ENCODE results near the gene GRM7.

The GRM7 gene

DNA sequence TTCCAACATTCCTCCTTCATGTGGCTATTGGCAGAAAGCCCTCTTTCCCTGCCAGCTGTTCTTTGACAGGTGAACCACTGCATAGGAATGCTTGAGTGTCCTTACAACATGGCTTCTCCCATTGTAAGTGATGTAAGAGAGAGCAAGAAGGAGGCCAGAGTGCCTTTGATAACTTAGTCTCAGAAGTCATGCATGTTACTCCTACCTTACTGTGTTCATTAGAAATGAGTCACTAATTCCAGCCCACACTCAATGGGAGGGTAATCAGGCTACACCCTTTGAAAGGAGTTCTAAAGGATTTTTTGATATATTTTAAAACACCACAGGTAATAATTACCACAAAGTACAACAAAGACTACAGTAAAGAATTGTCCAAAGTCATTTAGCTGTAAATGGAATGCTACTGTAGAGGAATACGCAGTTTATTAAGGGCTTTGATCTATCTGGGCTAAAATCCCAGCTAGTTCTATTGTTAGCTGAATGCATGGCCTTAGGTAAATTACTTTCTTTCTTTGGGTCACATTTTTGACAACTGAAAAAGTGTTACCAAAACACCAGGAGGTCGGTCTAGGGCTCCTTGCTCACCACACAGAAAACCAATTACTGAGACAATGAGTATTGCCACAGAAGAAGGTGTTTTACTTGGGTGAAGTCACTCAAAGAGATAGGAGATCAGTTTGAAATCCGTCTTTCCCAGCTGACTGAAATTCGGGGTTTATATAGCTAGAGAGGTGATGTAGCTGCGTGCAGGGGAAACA lies 154.9 kb downstream of the GRM7 start:
- no peak for TF ChIP-seq ZNF76 (tag by site-specific recombination; IDR thresholded peaks at IDR 0.05; ENCODE audit: borderline replicate concordance, low read depth)
- TF ChIP-seq ZNF624 (tag by site-specific recombination; IDR thresholded peaks at IDR 0.05) = no peak
- no peak for TF ChIP-seq ZNF585B (tag by site-specific recombination; IDR thresholded peaks at IDR 0.05)
- TF ChIP-seq ZBTB48 (tag by site-specific recombination; IDR thresholded peaks at IDR 0.05) = no peak
- TF ChIP-seq SCRT2 (tag by site-specific recombination; IDR thresholded peaks at IDR 0.05) = no peak
- no peak for TF ChIP-seq ZNF280D (tag by site-specific recombination; IDR thresholded peaks at IDR 0.05)
- no peak for TF ChIP-seq MZF1 (tag by site-specific recombination; IDR thresholded peaks at IDR 0.05; ENCODE audit: borderline replicate concordance)
- no peak for TF ChIP-seq ZSCAN16 (tag by site-specific recombination; IDR thresholded peaks at IDR 0.05)
- TF ChIP-seq ZNF610 (tag by site-specific recombination; IDR thresholded peaks at IDR 0.05; ENCODE audit: borderline replicate concordance) = no peak
- TF ChIP-seq HOXD13 (CRISPR knock-in tag; IDR thresholded peaks at IDR 0.05; ENCODE audit: borderline replicate concordance) = no peak
- no peak for TF ChIP-seq ZNF513 (tag by site-specific recombination; IDR thresholded peaks at IDR 0.05)
- TF ChIP-seq MEIS1 (CRISPR knock-in tag; IDR thresholded peaks at IDR 0.05; ENCODE audit: borderline replicate concordance) = no peak
- no peak for TF ChIP-seq ZNF670 (tag by site-specific recombination; IDR thresholded peaks at IDR 0.05; ENCODE audit: low read depth)
- Histone ChIP-seq H3K9me3 (ENCODE audit: control insufficient read depth, insufficient read depth, low read depth, low read length) (no peaks in the 10 kb centered on the region), H3K27ac (ENCODE audit: extremely low read depth, low read depth, low read length) (no peak overlapping the region), H3K4me3 (ENCODE audit: low read depth, low read length) (no peak overlapping the region), H3K36me3 (ENCODE audit: control insufficient read depth in 2 of 2, insufficient read depth in 1 of 2, low read length in 2 of 2) (no peaks in the 10 kb centered on the region), H3K4me1 (ENCODE audit: control insufficient read depth, insufficient read depth, low read length) (no peaks in the 10 kb centered on the region)
- ChIA-PET CTCF (interaction anchor here (0.6 kb wide), 1 partner anchor 890 kb away, joined by 3 read pairs; no protein-coding TSS in a partner anchor), POLR2A (no interaction called here)

- ChIA-PET CTCF (no interaction called here), POLR2A (no interaction called here)
- Histone ChIP-seq H3K4me1 (ENCODE audit: control insufficient read depth, insufficient read depth, low read length) (no peaks in the 10 kb centered on the region), H3K27ac (ENCODE audit: extremely low read depth, low read depth, low read length) (no peak overlapping the region), H3K36me3 (ENCODE audit: control insufficient read depth in 2 of 2, insufficient read depth in 1 of 2, low read length in 2 of 2) (no peaks in the 10 kb centered on the region), H3K4me3 (ENCODE audit: low read depth, low read length) (no peak overlapping the region), H3K9me3 (ENCODE audit: control insufficient read depth, insufficient read depth, low read depth, low read length) (no peaks in the 10 kb centered on the region)
- TF ChIP-seq KLF7 (tag by site-specific recombination; IDR thresholded peaks at IDR 0.05; ENCODE audit: borderline replicate concordance) = no peak
- no peak for TF ChIP-seq ZBTB21 (tag by site-specific recombination; IDR thresholded peaks at IDR 0.05)
- TF ChIP-seq ZNF174 (tag by site-specific recombination; IDR thresholded peaks at IDR 0.05) = no peak
- no peak for TF ChIP-seq MEIS1 (CRISPR knock-in tag; IDR thresholded peaks at IDR 0.05; ENCODE audit: borderline replicate concordance)
These were observed 164.8 kb downstream of the GRM7 start for GRCh38 chr3:7025581-7026300.

GRCh38 chr3:7029562-7029961 lies 168.6 kb downstream of the GRM7 start:
- POLR2A ChIA-PET = no interaction called here
- Histone ChIP-seq H3K9me3 (ENCODE audit: control insufficient read depth, insufficient read depth, low read depth, low read length) (no peaks in the 10 kb centered on the region), H3K27ac (ENCODE audit: extremely low read depth, low read depth, low read length) (no peak overlapping the region), H3K36me3 (ENCODE audit: control insufficient read depth in 2 of 2, insufficient read depth in 1 of 2, low read length in 2 of 2) (no peaks in the 10 kb centered on the region), H3K4me1 (ENCODE audit: control insufficient read depth, insufficient read depth, low read length) (no peaks in the 10 kb centered on the region), H3K4me3 (ENCODE audit: low read depth, low read length) (no peak overlapping the region)
- CTCF ChIA-PET = no interaction called here
- no peak for TF ChIP-seq ZSCAN16 (tag by site-specific recombination; IDR thresholded peaks at IDR 0.05)
- TF ChIP-seq HOXD13 (CRISPR knock-in tag; IDR thresholded peaks at IDR 0.05; ENCODE audit: borderline replicate concordance) = no peak
- no peak for TF ChIP-seq ZNF664 (tag by site-specific recombination; IDR thresholded peaks at IDR 0.05)
- TF ChIP-seq MZF1 (tag by site-specific recombination; IDR thresholded peaks at IDR 0.05; ENCODE audit: borderline replicate concordance) = no peak
- TF ChIP-seq SP7 (tag by site-specific recombination; IDR thresholded peaks at IDR 0.05) = no peak
- TF ChIP-seq ZNF501 (tag by site-specific recombination; IDR thresholded peaks at IDR 0.05) = no peak
- no peak for TF ChIP-seq ZNF362 (tag by site-specific recombination; IDR thresholded peaks at IDR 0.05)
- TF ChIP-seq OSR2 (tag by site-specific recombination; IDR thresholded peaks at IDR 0.05) = no peak
- no peak for TF ChIP-seq ZNF133 (tag by site-specific recombination; IDR thresholded peaks at IDR 0.05)
- TF ChIP-seq ZXDB (tag by site-specific recombination; IDR thresholded peaks at IDR 0.05) = no peak
- TF ChIP-seq ZNF776 (tag by site-specific recombination; IDR thresholded peaks at IDR 0.05; ENCODE audit: borderline replicate concordance) = no peak
- TF ChIP-seq HOXC10 (CRISPR knock-in tag; IDR thresholded peaks at IDR 0.05) = no peak
- no peak for TF ChIP-seq ZNF785 (tag by site-specific recombination; IDR thresholded peaks at IDR 0.05)
